Loucy (cell line): ENCODE data around the gene CETP.

Source experiments
- H2AFZ ChIP-seq: fragments of 200-600 bp; sonication (generic); 2 replicates; pipeline ENCODE4 v1.6.0; 2016; ENCODE audit warnings: antibody characterized with exemption, mild to moderate bottlenecking, low read length, moderate library complexity
- H3F3A ChIP-seq: fragments of 200-600 bp; 2 replicates; pipeline ENCODE4 v1.6.0; 2016; ENCODE audit warnings: antibody characterized with exemption, low read depth, mild to moderate bottlenecking
- H3K27me3 ChIP-seq: fragments of 200-600 bp; sonication (generic); 2 replicates; pipeline ENCODE4 v1.6.1; 2014; ENCODE audit warnings: low read length, mild to moderate bottlenecking; ENCODE audit not compliant: insufficient read depth, poor library complexity, severe bottlenecking
- H3K36me3 ChIP-seq: fragments of 200-600 bp; sonication (generic); 2 replicates; pipeline ENCODE4 v1.6.1; 2016; ENCODE audit warnings: low read length; ENCODE audit not compliant: insufficient read depth
- H3K4me1 ChIP-seq: fragments of 200-600 bp; sonication (generic); 2 replicates; pipeline ENCODE4 v1.5.1; 2014; ENCODE audit warnings: low read length, mild to moderate bottlenecking; ENCODE audit not compliant: insufficient read depth, poor library complexity, severe bottlenecking
- H3K4me2 ChIP-seq: fragments of 200-600 bp; sonication (generic); 2 replicates; pipeline ENCODE4 v1.6.0; 2014; ENCODE audit warnings: antibody characterized with exemption, low read length, low read depth, mild to moderate bottlenecking; ENCODE audit not compliant: poor library complexity, severe bottlenecking
- H3K4me3 ChIP-seq: fragments of 200-600 bp; sonication (generic); 2 replicates; pipeline ENCODE4 v1.5.1; 2014; ENCODE audit warnings: low read length, mild to moderate bottlenecking, mixed read lengths; ENCODE audit not compliant: poor library complexity, severe bottlenecking
- H3K79me2 ChIP-seq: fragments of 200-600 bp; sonication (generic); 2 replicates; pipeline ENCODE4 v1.6.1; 2014; ENCODE audit warnings: low read length; ENCODE audit not compliant: insufficient read depth
- H3K9ac ChIP-seq: fragments of 200-600 bp; sonication (generic); 2 replicates; pipeline ENCODE4 v1.6.0; 2014; ENCODE audit warnings: mild to moderate bottlenecking, low read depth, low read length, moderate library complexity; ENCODE audit not compliant: poor library complexity, severe bottlenecking
- H3K9me2 ChIP-seq: fragments of 200-600 bp; sonication (generic); replicated peaks from 2 replicates; pipeline ENCODE4 v1.6.1; 2016; ENCODE audit warnings: low read depth, low read length, mixed read lengths
- H3K9me3 ChIP-seq: fragments of 200-600 bp; sonication (generic); 2 replicates; pipeline ENCODE4 v1.6.1; 2014; ENCODE audit warnings: mild to moderate bottlenecking, antibody characterized with exemption, low read length, low read depth; ENCODE audit not compliant: insufficient read depth
- H4K20me1 ChIP-seq: fragments of 200-600 bp; sonication (generic); 2 replicates; pipeline ENCODE4 v1.6.0; 2014; ENCODE audit warnings: antibody characterized with exemption, low read length, mild to moderate bottlenecking; ENCODE audit not compliant: insufficient read depth, poor library complexity, severe bottlenecking
- CTCF ChIP-seq: fragments of 200-600 bp; sonication (generic); conservative IDR thresholded peaks from 2 replicates; pipeline ENCODE4 v1.5.1; 2014; ENCODE audit warnings: mild to moderate bottlenecking, antibody characterized with exemption, low read length
- EZH2phosphoT487 ChIP-seq: fragments of 200-600 bp; IDR thresholded peaks from 2 replicates; pipeline ENCODE4 v1.6.1; 2018; ENCODE audit warnings: antibody characterized with exemption, mild to moderate bottlenecking, moderate library complexity, borderline replicate concordance

The CETP gene

GRCh38 chr16:56993204-56993603 is 31.5 kb downstream of the CETP start:
- Histone ChIP-seq H3F3A (peaks cover 3% of the 10 kb centered on the region), H3K79me2 (peaks cover 83% of the 10 kb centered on the region), H3K9ac (no peak overlapping the region), H3K36me3 (no peaks in the 10 kb centered on the region), H3K27me3 (no peaks in the 10 kb centered on the region), H3K9me3 (no peaks in the 10 kb centered on the region), H4K20me1 (no peaks in the 10 kb centered on the region), H3K9me2 (no peaks in the 10 kb centered on the region), H3K4me1 (peaks cover 58% of the 10 kb centered on the region), H3K4me2 (peak overlapping the region; percentile 44), H2AFZ (no peak overlapping the region), H3K4me3 (peak overlapping the region; percentile 7)
- TF ChIP-seq EZH2phosphoT487 (no peak), CTCF (no peak)

- Histone ChIP-seq H3K36me3 (no peaks in the 10 kb centered on the region), H2AFZ (no peak overlapping the region), H3K9me2 (no peaks in the 10 kb centered on the region), H3K4me3 (no peak overlapping the region), H3K4me1 (peaks cover 60% of the 10 kb centered on the region), H3K9me3 (no peaks in the 10 kb centered on the region), H3K4me2 (peak overlapping the region; percentile 44), H3K9ac (no peak overlapping the region), H3K27me3 (no peaks in the 10 kb centered on the region), H3K79me2 (peaks cover 87% of the 10 kb centered on the region), H4K20me1 (no peaks in the 10 kb centered on the region), H3F3A (peaks cover 3% of the 10 kb centered on the region)
- TF ChIP-seq CTCF (no peak), EZH2phosphoT487 (no peak)
Measured at GRCh38 chr16:56994311-56994710, 32.6 kb downstream of the CETP start.

- peaks cover 3% of the 10 kb centered on the region for H3F3A ChIP-seq
- no peak overlapping the region for H3K9ac ChIP-seq
- H3K27me3 ChIP-seq, result no peaks in the 10 kb centered on the region
- no peak overlapping the region for H2AFZ ChIP-seq
- TF ChIP-seq EZH2phosphoT487 (no peak), CTCF (no peak)
- H3K9me2 ChIP-seq, result no peaks in the 10 kb centered on the region
- H3K36me3 ChIP-seq, result no peaks in the 10 kb centered on the region
- no peaks in the 10 kb centered on the region for H3K9me3 ChIP-seq
- H3K79me2 ChIP-seq, result peaks cover 84% of the 10 kb centered on the region
- H3K4me3 ChIP-seq, result no peak overlapping the region
- H4K20me1 ChIP-seq, result no peaks in the 10 kb centered on the region
- H3K4me1 ChIP-seq, result peaks cover 66% of the 10 kb centered on the region
- H3K4me2 ChIP-seq, result peak overlapping the region; percentile 3
Measured at GRCh38 chr16:56995136-56995805, 33.5 kb downstream of the CETP start.
